MCF 10A (cell line): ENCODE data around the gene S100A7. TPM values are rescaled to one million over a fixed set of nuclear protein-coding genes. Genes with fewer than 3 reads are reported as not detected.

Experiments used
- BruUV-seq: library from RNA; stranded (reverse); fragments of 400-500 nt; replicated peaks from 2 replicates; lab custom pipeline; 2021; lab: Mats Ljungman, UMichigan
- CTCF ChIA-PET: fragments of 300-600 bp; sonication (Branson Sonifier 250); formaldehyde crosslinking; extraction: SDS; loops from one replicate; lab custom pipeline; 2021; ENCODE audit warnings: antibody characterized with exemption, inconsistent platforms; lab: Yijun Ruan, JAX
- POLR2A ChIA-PET: fragments of 300-600, 350-650 bp; sonication (Branson Sonifier 250); formaldehyde crosslinking; extraction: SDS; loops from one replicate; lab custom pipeline; 2020; ENCODE audit warnings: antibody characterized with exemption, inconsistent platforms; lab: Yijun Ruan, JAX
- DNase-seq: peaks from one replicate; pipeline ENCODE4 v3.0.0-alpha.2; 2018; ENCODE audit not compliant: unreplicated experiment
- H3K27ac Mint-ChIP-seq: one replicate; pipeline ENCODE4 v1.8.0; 2022; ENCODE audit warnings: mild to moderate bottlenecking, low read depth, mixed read lengths; ENCODE audit not compliant: unreplicated experiment
- H3K27me3 Mint-ChIP-seq: one replicate; pipeline ENCODE4 v1.8.0; 2022; ENCODE audit warnings: mixed read lengths; ENCODE audit not compliant: insufficient read depth, unreplicated experiment
- H3K36me3 Mint-ChIP-seq: one replicate; pipeline ENCODE4 v1.8.0; 2022; ENCODE audit warnings: mild to moderate bottlenecking, moderate library complexity, mixed read lengths; ENCODE audit not compliant: insufficient read depth, unreplicated experiment
- H3K4me1 Mint-ChIP-seq: one replicate; pipeline ENCODE4 v1.8.0; 2022; ENCODE audit warnings: mixed read lengths; ENCODE audit not compliant: insufficient read depth, unreplicated experiment
- H3K4me3 Mint-ChIP-seq: one replicate; pipeline ENCODE4 v1.8.0; 2022; ENCODE audit warnings: mild to moderate bottlenecking, moderate library complexity, mixed read lengths; ENCODE audit not compliant: unreplicated experiment
- H3K9me3 Mint-ChIP-seq: one replicate; pipeline ENCODE4 v1.8.0; 2022; ENCODE audit warnings: mixed read lengths; ENCODE audit not compliant: unreplicated experiment
- intact Hi-C: fragments of 100-400 bp; cut with micrococcal nuclease; formaldehyde crosslinking; loops from 2 replicates; pipeline ENCODE4 v1.14.1; 2022
- total RNA-seq: library from RNA; stranded (reverse); gene quantifications from 2 replicates; pipeline ENCODE4 v1.2.3, GENCODE V29; 2022
- TF ChIP-seq, protein P1 (sequence below): fragments of 200-600 bp; IDR thresholded peaks from one replicate; pipeline ENCODE4 v1.8.0; 2022; ENCODE audit warnings: antibody characterized with exemption, mild to moderate bottlenecking; ENCODE audit not compliant: unreplicated experiment

The S100A7 gene
- total RNA-seq, 1 experiment from 2014 or later: not detected

GRCh38 chr1:153437236-153437635 lies 23.2 kb downstream of the S100A7 start:
- Mint-ChIP-seq H3K4me1 (no peaks in the 10 kb centered on the region), H3K27ac (no peak overlapping the region), H3K4me3 (no peak overlapping the region), H3K27me3 (peaks cover 67% of the 10 kb centered on the region), H3K9me3 (no peaks in the 10 kb centered on the region), H3K36me3 (no peaks in the 10 kb centered on the region)
- TF ChIP-seq, protein P1, sequence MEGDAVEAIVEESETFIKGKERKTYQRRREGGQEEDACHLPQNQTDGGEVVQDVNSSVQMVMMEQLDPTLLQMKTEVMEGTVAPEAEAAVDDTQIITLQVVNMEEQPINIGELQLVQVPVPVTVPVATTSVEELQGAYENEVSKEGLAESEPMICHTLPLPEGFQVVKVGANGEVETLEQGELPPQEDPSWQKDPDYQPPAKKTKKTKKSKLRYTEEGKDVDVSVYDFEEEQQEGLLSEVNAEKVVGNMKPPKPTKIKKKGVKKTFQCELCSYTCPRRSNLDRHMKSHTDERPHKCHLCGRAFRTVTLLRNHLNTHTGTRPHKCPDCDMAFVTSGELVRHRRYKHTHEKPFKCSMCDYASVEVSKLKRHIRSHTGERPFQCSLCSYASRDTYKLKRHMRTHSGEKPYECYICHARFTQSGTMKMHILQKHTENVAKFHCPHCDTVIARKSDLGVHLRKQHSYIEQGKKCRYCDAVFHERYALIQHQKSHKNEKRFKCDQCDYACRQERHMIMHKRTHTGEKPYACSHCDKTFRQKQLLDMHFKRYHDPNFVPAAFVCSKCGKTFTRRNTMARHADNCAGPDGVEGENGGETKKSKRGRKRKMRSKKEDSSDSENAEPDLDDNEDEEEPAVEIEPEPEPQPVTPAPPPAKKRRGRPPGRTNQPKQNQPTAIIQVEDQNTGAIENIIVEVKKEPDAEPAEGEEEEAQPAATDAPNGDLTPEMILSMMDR: no peak
- CTCF ChIA-PET: no interaction called here
- intact Hi-C loops: no loop called here
- no TSS peak for BruUV-seq
- DNase-seq: no peak
- POLR2A ChIA-PET: interaction anchor here (0.6 kb wide), 1 partner anchor 152 kb away, joined by 3 read pairs; no protein-coding TSS in a partner anchor

DNA sequence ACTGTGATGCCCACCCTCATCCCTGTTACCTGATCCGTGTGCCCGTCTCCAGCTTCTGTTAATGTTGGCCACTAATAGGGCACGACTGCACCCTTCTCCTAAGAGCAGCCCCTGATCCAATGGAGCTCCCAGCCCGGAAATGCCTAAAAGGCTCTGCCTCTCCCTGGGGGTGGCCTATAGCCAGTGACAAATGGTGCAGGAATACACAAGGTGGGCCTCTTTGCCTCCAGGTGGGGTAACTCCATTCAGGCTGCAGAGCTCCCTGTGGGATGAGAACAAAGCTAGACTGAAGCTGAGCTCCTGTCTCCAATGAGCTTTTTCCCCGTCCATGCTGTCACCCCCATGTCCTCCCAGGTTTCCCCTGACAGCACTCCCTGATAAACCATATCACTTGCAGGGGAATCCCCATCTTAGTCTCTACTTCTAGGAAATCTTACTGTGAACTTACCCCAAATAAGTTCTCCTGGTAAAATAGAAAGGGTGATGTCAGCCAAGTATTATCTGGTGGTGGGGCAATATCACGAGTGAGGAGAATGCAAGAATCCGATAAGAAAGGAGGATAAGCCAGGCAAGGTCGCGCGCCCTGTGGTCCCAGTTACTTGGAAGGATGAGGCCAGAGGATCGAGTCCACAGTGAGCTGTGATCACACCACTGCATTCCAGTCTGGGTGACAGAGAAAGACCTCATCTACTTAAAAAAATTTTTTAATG lies 25.6 kb downstream of the S100A7 start:
- H3K4me1 Mint-ChIP-seq: no peaks in the 10 kb centered on the region
- no peak overlapping the region for H3K4me3 Mint-ChIP-seq
- no peaks in the 10 kb centered on the region for H3K36me3 Mint-ChIP-seq
- CTCF ChIA-PET: interaction anchor here (0.6 to 0.9 kb wide), 5 partner anchors 58 to 993 kb away, joined by 3 to 5 read pairs (median 3); no protein-coding TSS in a partner anchor
- TF ChIP-seq, protein P1: no peak
- intact Hi-C loops: no loop called here
- BruUV-seq: no TSS peak
- POLR2A ChIA-PET: no interaction called here
- no peak for DNase-seq
- peaks cover 78% of the 10 kb centered on the region for H3K27me3 Mint-ChIP-seq
- no peaks in the 10 kb centered on the region for H3K9me3 Mint-ChIP-seq
- H3K27ac Mint-ChIP-seq: no peak overlapping the region

GRCh38 chr1:153432874-153433681 lies 27.4 kb downstream of the S100A7 start:
- H3K4me3 Mint-ChIP-seq: no peak overlapping the region
- no peak for DNase-seq
- intact Hi-C loops: no loop called here
- TF ChIP-seq, protein P1: no peak
- ChIA-PET POLR2A (no interaction called here), CTCF (interaction anchor here (0.6 to 1.2 kb wide), 3 partner anchors 20 to 81 kb away, joined by 3 to 4 read pairs (median 3); no protein-coding TSS in a partner anchor)
- H3K9me3 Mint-ChIP-seq: no peaks in the 10 kb centered on the region
- H3K27me3 Mint-ChIP-seq: peaks cover 84% of the 10 kb centered on the region
- BruUV-seq: no TSS peak
- H3K27ac Mint-ChIP-seq: no peak overlapping the region
- no peaks in the 10 kb centered on the region for H3K4me1 Mint-ChIP-seq
- H3K36me3 Mint-ChIP-seq: no peaks in the 10 kb centered on the region

DNA sequence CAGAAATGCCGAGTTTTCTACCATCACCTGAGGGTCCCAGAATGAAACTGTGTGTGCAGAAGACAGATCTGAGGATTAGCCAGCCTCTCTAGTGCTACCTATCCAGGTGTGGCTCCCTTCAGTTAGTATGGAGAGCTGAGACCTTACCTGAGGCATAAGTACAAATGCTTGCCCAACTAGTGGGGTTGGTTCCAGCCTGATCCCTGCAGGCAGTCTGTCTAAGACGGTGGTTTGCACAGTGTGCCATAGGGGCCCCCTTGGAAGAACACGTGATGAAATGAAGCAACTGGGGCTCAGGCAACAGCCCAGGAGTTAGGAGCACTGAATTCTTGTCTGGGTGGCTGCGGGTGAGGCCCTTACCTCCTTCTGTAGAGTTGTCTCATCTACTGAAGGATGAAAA lies 28.5 kb downstream of the S100A7 start:
- H3K4me3 Mint-ChIP-seq: no peak overlapping the region
- ChIA-PET CTCF (no interaction called here), POLR2A (no interaction called here)
- peaks cover 84% of the 10 kb centered on the region for H3K27me3 Mint-ChIP-seq
- H3K9me3 Mint-ChIP-seq: no peaks in the 10 kb centered on the region
- H3K4me1 Mint-ChIP-seq: no peaks in the 10 kb centered on the region
- no peak for DNase-seq
- BruUV-seq: no TSS peak
- no peak overlapping the region for H3K27ac Mint-ChIP-seq
- no peaks in the 10 kb centered on the region for H3K36me3 Mint-ChIP-seq
- intact Hi-C loops: no loop called here
- TF ChIP-seq, protein P1: no peak
